Measurements from ENCODE around the gene NSG1.

DNA sequence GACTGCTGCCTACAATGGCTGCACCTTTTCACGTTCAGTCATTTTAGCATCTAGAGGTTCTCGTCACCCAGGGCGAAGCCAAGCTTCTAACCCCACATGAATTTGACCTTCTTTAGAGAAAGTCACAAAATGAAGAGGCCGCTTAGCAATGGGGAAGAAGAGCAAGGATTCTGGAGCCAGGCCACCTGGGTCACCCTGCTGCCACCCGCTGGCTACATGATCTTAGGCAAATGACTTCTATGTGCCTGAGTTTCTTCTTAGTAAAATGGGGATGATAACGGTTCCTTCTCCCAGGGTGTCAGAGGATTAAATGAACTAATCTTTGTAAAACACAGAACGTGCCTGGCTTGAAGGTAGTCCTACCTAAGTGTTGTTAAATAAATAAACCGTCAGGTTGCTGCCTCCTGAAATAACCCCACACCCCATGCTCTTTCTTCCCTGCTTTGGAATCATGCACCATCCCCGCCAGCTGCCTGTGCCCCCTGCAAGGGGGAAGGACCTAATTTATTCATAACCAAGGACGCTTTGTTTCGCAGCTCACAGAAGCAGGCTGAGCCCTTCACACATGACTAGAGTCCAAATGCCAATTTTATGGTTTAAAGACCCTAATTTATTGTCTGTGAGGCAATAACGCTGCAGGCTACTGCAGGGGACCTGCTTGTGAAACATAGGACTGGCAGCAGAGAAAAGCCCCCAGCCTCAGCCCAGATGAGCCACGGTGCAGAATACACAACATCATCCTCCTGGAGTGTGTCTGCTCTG, 28.6 kb upstream of the NSG1 start:
- no peak for TF ChIP-seq POLR2A (IDR thresholded peaks at IDR 0.05)
- TF ChIP-seq CTCF (IDR thresholded peaks at IDR 0.05), result no peak

All from upper lobe of left lung (tissue), 4 donors.